Cardiac muscle cell (in vitro differentiated cells and primary cell): ENCODE measurements around the gene THADA. TPM values are rescaled to one million over a fixed set of nuclear protein-coding genes. Genes with fewer than 3 reads are reported as not detected.

Experiments used
- DNase-seq, 2 donors: peaks; one replicate each; pipeline versions ENCODE4 v3.0.0 to v3.0.0-alpha.2; 2010 to 2017; ENCODE audit warnings: low read depth in 1 of 2, low spot score in 1 of 2
- H3K27ac ChIP-seq: fragments of 200-600 bp; sonication (generic); 2 replicates; pipeline ENCODE4 v1.5.1; 2016
- H3K27me3 ChIP-seq: fragments of 200-600 bp; sonication (generic); 2 replicates; pipeline ENCODE4 v1.6.0; 2016; ENCODE audit warnings: control low read depth
- H3K36me3 ChIP-seq: fragments of 200-600 bp; sonication (generic); 2 replicates; pipeline ENCODE4 v1.5.1; 2016; ENCODE audit warnings: control low read depth
- H3K4me1 ChIP-seq: fragments of 200-600 bp; sonication (generic); 2 replicates; pipeline ENCODE4 v1.8.1; 2017; ENCODE audit warnings: low read depth, mild to moderate bottlenecking, mixed run types
- H3K4me3 ChIP-seq: fragments of 200-600 bp; sonication (generic); 2 replicates; pipeline ENCODE4 v1.5.1; 2016; ENCODE audit warnings: mild to moderate bottlenecking
- H3K9me3 ChIP-seq: fragments of 200-600 bp; sonication (generic); 2 replicates; pipeline ENCODE4 v1.5.1; 2017; ENCODE audit warnings: low read depth, mild to moderate bottlenecking, control low read depth
- polyA plus RNA-seq: library from polyadenylated mRNA; unstranded; fragments of >200 nt; fragmentation: Nextera tagmentation; extraction: Ambion mirVana; gene quantifications from 2 replicates; pipeline ENCODE4 v1.2.1, GENCODE V29; 2016
- total RNA-seq: library from RNA; depleted of rRNA; stranded (reverse); fragments of >200 nt; gene quantifications from 2 replicates; pipeline ENCODE4 v1.2.3, GENCODE V29; 2016
- TF ChIP-seq, protein P1 (sequence below): IDR thresholded peaks from 2 replicates; pipeline ENCODE4 v1.5.1; 2012; ENCODE audit warnings: low read depth, mild to moderate bottlenecking, low read length

The THADA gene
- total and polyA plus RNA-seq, 2 experiments from 2014 or later = 11.9 to 17.3 TPM

DNA sequence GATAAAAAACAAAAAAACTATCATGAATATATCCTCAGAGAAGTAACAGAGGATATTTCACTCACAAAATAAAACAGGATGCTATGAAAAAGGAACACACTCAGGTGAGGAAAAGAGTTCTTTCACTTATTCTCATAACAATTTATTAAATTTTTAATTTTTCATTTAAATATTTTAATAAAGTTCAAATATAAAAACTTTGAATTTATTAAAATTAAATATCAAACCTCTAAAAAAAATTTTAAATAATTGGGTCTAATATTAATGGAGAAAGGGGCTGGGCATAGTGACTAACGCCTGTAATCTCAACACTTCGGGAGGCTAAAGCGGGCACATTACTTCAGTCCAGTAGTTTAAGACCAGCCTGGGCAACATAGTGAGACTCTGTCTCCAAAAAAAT lies 10.1 kb downstream of the THADA start:
- no peak overlapping the region for H3K27ac ChIP-seq
- no peak overlapping the region for H3K4me3 ChIP-seq
- H3K9me3 ChIP-seq = no peaks in the 10 kb centered on the region
- TF ChIP-seq, protein P1, sequence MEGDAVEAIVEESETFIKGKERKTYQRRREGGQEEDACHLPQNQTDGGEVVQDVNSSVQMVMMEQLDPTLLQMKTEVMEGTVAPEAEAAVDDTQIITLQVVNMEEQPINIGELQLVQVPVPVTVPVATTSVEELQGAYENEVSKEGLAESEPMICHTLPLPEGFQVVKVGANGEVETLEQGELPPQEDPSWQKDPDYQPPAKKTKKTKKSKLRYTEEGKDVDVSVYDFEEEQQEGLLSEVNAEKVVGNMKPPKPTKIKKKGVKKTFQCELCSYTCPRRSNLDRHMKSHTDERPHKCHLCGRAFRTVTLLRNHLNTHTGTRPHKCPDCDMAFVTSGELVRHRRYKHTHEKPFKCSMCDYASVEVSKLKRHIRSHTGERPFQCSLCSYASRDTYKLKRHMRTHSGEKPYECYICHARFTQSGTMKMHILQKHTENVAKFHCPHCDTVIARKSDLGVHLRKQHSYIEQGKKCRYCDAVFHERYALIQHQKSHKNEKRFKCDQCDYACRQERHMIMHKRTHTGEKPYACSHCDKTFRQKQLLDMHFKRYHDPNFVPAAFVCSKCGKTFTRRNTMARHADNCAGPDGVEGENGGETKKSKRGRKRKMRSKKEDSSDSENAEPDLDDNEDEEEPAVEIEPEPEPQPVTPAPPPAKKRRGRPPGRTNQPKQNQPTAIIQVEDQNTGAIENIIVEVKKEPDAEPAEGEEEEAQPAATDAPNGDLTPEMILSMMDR = no peak
- H3K36me3 ChIP-seq = peaks cover 25% of the 10 kb centered on the region
- H3K4me1 ChIP-seq = no peaks in the 10 kb centered on the region
- no peaks in the 10 kb centered on the region for H3K27me3 ChIP-seq
- no peak for DNase-seq

DNA sequence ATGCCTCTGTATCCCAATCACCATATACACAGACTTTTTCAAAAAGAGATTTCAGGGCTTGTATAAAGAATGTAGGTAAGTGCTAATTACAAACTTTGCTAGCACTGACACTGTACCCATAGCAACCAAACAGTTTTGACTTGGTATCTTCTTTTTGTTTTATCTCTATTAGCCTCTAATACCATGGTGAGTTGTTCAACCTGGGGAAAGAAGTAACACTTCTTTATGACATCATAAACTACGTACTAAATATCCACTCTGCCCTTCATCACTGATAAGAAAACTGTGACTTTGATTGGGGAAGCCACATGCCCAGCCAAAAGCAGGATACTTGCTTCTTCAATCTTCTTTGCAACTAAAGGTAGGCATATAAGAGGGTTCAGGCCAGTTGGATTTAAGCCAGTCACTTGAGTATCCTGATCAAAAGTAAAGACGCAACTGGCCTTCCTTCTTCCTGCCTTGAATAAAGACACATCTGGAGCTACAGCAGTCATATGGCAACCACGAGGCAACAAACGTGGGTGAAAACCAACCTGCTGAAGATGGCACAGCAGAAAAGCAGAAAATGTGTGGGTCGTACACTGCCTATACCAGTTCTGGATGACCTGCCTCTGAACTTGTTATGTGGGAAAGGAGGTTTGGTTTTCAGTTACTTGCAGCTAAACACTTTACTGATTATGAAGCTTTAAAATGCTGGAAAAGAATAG lies 16.4 kb downstream of the THADA start:
- Histone ChIP-seq H3K36me3 (peaks cover 17% of the 10 kb centered on the region), H3K27ac (no peak overlapping the region), H3K4me1 (no peaks in the 10 kb centered on the region), H3K9me3 (no peaks in the 10 kb centered on the region), H3K27me3 (no peaks in the 10 kb centered on the region), H3K4me3 (no peak overlapping the region)
- TF ChIP-seq, protein P1 = no peak
- DNase-seq = no peak

DNA sequence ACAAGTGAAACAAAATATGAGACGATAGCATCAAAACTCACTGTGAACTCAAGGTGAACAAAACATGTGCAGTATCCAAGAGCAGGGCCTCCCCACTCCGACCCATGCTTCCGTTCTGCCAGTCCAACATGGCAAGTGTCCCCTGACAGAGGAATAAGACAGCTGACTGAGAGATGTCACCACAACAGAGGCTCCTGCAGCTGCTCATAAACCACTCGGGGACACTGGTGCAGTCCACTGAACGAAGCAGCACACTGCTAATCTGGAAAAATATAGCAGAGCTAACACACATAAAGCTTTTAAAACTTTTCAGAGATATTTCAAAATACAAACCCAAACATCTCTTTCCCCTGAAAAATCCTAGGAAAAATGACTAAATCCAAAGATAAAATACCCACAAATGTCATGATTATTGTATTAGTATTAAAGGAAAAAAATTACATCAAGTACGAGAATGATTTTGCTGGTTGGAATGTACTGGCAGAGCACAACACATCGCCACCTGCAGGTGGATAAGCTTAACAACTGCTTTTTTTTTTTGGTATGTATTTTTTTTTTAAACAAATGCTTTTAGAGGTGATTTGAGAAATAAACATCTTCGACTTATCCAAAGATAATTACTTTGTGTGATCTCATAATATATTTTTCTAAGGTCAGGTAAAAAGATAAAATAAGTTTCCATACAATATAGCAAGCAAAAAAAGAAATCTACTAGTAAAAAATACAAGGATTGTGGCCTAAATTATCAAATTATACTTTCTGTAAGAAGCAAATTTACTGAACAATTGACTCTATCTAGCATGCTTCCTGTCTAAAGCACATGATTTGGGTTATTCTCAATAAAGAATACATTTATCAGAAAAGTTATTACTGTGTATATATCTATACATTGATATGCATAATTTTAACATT lies 18.6 kb downstream of the THADA start:
- no peaks in the 10 kb centered on the region for H3K27me3 ChIP-seq
- TF ChIP-seq, protein P1 = peak; percentile 83
- no peak overlapping the region for H3K4me3 ChIP-seq
- no peaks in the 10 kb centered on the region for H3K9me3 ChIP-seq
- DNase-seq = peak; percentile 63 to 86
- no peaks in the 10 kb centered on the region for H3K4me1 ChIP-seq
- H3K36me3 ChIP-seq = peaks cover 25% of the 10 kb centered on the region
- H3K27ac ChIP-seq = peak overlapping the region; percentile 27

DNA sequence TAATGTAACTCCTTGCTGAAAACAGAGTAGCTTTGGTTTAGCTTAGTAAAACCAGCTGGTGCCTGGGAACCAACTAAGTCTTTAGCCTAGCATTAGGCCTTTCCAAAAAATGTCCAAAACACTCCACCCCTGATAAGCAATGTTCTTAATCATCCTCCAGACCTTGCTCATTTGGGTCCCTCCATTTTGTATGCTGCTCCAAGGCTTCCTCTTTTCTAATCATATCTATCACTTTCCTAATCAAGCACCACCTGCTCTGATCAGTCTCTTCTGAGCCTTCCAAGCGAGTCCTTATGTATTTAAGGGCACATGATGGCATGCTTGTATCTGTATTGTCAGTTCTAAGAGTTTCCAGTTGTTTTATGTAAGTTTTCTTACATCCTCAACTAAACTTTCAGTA lies 23.6 kb downstream of the THADA start:
- peaks cover 19% of the 10 kb centered on the region for H3K36me3 ChIP-seq
- H3K27ac ChIP-seq = no peak overlapping the region
- no peaks in the 10 kb centered on the region for H3K27me3 ChIP-seq
- H3K4me1 ChIP-seq = no peaks in the 10 kb centered on the region
- DNase-seq = no peak
- H3K4me3 ChIP-seq = no peak overlapping the region
- H3K9me3 ChIP-seq = no peaks in the 10 kb centered on the region
- TF ChIP-seq, protein P1 = no peak

DNA sequence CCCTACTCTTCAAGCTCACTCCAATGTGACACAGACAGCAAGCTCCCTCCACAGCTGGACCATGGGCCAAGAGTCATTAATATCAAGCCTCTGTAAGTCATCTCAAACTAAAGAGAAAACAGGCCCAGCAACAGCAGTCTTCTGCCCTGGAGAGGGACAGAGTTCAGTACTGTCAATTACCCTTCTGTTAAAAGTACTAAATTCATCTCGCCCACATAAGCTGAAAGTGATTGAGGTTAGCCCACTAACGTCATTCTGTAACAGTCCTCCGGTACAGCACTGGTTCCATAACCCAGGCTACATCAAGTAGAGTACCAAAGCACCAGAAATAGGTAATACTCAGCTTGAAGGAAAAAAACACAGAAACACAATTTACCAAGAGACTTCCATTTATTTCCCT lies 25.9 kb downstream of the THADA start:
- no peaks in the 10 kb centered on the region for H3K4me1 ChIP-seq
- DNase-seq = no peak
- no peak overlapping the region for H3K4me3 ChIP-seq
- no peaks in the 10 kb centered on the region for H3K9me3 ChIP-seq
- no peak overlapping the region for H3K27ac ChIP-seq
- H3K36me3 ChIP-seq = peaks cover 18% of the 10 kb centered on the region
- H3K27me3 ChIP-seq = no peaks in the 10 kb centered on the region
- TF ChIP-seq, protein P1 = no peak
